Activated CD4-positive, alpha-beta T cell treated with anti-CD3 and anti-CD28 coated beads, Interleukin-2, amount 50 U/mL, for 4 hours (primary cell): Measurements from ENCODE around the gene TMC6.
"Not testable (repeated sequence)": the region's sequence is repeated elsewhere in the genome, so short reads cannot be mapped to it uniquely, and the experiment has no call there.

Experiments
- DNase-seq, 2 experiments: peaks; one replicate each; pipeline ENCODE4 v3.0.0-alpha.2; 2020

The TMC6 gene

DNA sequence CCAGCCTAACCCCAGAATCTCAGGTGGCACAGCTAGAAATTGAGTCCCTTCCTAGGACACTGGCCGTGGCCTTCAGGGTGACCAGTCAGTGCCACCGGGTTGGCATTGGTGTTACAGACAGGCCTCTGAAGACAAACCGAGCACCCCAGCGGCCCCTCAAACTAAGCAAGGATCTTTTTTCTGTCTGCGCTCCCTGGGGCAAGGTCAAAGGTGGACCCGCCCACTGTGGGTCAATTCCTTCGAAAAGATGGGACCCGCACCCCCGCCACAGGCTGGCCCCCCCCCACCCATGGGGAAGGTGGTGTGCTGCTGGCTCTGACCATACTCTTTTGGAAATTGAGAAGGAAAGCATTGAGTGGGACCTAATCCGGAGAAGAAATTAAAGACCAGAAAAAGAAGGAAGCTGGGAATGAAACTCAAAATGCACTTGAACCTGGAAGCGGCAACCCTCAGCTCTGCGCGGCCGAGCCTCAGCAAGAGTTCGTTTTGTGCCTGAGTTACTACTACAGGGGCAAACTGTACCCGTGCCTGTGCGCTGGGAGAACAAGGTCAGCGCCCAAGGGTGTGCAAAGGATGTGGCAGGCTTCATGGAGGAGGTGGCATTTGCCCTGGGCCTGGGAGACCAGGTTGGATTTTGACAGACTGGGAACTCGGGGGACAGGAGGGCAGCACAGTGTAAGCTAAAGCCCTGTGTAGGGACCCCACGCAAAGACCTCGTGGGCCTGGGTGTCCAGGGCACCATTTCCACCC lies 20.4 kb downstream of the TMC6 start:
- no peak for DNase-seq

DNA sequence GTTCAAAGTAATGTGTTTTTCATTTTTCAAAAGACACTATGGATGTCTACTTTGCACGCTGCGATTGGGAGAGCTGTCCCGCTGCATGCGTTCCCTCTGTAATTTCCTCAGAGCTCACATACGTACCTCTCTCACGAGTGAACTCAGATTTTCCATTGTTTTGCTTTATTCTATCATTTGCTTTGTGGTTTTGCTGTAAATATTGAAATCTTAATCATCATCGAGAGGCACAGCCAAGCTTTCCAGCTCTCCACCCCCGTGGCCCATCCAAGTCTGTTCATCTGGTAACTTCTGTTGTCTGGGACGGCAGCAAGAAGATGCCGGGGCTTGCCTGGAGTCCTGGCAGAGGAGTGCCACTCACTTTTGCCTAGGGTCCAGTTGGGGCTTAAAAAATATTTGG lies 21.1 kb downstream of the TMC6 start:
- no peak for DNase-seq

DNA sequence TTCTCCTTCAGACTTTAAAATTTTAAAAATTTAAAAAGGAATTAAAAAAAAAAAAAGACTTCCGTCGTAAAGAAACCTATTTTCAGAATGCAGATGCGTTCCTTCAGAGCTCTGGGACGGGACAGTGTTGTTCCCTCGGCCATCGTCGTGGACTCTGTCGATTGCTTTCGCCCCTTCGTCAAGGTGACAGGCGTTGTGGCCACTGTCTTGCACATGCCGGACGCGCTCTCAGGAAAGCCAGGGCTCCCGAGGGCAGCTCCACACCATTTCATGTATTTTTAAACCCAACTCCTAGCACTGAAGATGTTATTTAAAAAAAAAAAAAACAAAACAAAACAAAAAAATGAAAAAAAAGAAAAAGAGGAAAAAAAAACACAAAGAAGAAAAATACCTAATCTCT lies 22.3 kb downstream of the TMC6 start:
- no peak for DNase-seq

GRCh38 chr17:78105551-78105950 lies 23.0 kb downstream of the TMC6 start:
- DNase-seq = no peak

GRCh38 chr17:78105101-78105500 lies 23.5 kb downstream of the TMC6 start:
- no peak for DNase-seq

DNA sequence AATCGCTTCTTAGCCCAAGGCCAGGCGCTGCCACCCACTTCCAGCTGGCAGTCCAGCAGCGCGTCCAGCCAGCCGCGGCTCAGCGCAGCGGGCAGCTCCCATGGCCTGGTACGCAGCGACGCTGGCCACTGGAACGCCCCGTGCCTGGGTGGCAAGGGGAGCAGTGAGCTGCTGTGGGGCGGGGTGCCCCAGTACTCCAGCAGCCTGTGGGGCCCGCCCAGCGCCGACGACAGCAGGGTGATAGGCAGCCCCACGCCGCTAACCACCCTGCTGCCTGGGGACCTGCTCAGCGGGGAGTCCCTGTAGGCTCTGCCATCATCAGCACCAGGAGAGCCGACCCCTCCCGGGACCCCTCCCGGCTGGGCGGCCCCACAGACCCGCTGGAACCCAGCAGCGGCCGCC lies 24.0 kb downstream of the TMC6 start:
- DNase-seq = no peak

- no peak for DNase-seq
Measured at GRCh38 chr17:78103311-78103710, 25.2 kb downstream of the TMC6 start.

DNA sequence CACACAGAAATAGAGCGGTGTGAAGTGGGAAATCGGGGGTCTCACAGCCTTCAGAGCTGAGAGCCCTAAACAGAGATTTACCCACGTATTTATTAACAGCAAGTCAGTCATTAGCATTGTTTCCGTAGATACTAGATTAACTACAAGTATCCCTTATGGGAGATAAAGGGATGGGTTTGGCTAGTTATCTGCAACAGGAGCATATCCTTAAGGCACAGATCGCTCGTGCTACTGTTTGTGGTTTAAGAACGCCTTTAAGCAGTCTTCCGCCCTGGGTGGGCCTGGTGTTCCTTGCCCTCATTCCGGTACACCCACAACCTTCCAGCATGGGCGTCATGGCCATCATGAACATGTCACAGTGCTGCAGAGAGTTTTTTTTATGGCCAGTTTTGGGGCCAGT lies 27.0 kb downstream of the TMC6 start:
- DNase-seq = no peak

- DNase-seq = no peak
Measured at GRCh38 chr17:78101112-78101511, 27.4 kb downstream of the TMC6 start.

GRCh38 chr17:78096093-78096492 lies 32.5 kb downstream of the TMC6 start:
- no peak for DNase-seq

DNA sequence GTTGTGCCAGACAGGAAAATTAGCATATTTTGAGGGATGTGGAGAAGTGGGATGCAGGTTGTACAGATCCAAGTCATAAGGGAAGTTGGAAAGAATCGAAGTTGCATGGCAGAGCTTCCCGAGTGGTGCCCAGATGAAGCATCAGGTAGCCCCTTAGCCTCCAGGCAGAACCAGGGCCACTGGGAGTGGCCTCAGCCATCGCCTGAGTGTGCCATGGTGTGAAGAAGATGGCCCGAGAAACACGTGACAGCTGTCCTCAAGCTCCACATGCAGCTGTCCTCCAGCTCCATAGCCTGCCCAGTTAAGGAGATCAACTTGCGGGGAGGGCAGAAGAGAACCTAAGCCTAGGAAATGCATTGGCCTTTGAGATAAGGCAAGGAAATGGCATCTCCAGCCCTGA lies 33.5 kb downstream of the TMC6 start:
- DNase-seq = no peak

DNA sequence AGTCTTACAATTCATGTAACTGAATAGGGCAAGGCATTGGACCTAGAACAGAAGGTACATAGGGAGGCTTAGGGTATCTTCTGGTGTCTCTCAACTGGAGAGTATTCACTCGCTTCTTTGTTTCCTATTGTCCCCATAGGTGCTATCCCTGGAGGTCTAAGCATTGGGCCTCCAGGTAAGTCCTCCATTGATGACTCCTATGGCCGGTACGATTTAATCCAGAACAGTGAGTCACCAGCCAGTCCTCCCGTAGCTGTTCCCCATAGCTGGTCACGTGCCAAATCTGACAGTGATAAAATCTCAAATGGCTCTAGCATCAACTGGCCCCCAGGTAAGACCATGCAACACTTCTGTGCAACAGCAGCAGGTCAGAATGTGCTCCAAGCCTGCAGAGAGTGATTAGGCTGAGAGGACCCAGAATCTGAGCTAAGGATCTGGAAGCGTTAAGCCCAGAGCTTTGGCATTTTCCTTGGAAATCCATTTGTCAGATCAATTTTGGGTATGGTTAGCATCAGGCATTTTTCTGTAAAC lies 35.7 kb downstream of the TMC6 start:
- no peak for DNase-seq

DNA sequence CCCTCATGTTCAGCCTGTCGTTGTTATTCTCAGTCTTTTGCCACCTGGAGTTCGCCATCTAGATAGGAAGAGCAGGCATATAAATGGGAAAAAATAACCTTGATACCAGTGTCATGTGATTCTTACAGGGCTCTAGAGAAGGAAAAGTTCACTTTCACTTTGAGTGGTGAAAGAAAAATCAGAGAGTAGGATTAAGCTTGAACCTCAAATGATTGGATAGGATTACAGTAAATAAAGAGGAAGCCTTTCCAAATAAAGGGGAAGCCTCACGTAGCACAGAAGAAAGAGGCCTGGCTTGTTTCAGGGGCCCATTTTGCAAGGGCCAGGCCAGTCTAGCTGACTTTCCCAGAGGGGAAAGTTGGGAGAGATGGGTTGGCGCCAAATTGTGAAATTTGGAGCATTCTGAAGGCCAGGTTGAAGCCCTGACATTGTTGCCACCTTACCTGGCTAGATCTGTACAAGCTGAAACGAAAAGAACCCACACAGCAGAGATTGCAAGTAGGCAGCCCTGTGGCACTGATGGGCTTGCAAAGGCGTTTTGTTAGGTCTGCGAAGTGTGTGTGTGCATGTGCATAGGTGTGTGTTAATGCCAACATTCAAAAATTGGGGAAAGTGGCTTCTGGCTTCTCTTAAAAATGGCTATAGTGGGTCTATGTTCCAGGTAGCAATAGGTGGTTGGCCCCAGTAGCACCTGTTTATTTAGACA lies 38.8 kb downstream of the TMC6 start:
- no peak for DNase-seq

DNA sequence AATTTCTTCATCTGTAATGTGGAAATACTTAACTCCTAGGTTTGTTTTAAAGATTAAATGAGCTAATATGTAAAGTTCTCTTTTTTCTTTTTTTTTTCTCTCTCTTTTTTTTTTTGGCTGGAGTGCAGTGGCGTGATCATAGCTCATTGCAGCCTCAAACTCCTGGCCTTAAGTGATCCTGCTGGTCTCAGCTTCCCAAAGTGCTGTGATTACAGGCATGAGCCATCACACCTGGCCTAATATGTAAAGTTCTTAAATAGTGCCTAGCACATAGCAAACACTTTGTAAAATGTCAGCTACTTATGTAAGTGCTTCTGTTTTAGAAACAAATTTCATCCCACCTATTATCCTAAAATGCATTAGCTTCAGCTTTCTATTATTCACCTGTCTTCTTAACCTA lies 40.0 kb downstream of the TMC6 start:
- no peak for DNase-seq

GRCh38 chr17:78086740-78087139 lies 41.8 kb downstream of the TMC6 start:
- DNase-seq = no peak

DNA sequence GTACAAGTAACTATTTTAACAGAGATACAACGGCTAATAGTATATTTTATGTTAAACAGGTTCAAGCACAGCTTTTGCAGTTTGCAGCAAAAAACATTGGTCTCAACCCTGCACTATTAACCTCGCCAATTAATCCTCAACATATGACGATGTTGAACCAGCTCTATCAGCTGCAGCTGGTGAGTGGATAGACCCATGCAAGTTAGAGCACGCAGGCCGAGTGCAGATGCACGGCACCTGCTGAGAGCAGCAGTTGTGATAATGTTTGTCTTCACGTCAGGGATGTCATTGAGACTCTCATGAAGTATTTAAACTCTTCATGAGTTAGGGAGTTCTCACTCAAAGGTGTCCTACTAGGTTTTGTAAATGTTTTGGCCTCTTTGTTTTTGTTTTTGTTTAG lies 45.6 kb downstream of the TMC6 start:
- no peak for DNase-seq

GRCh38 chr17:78082355-78082872 lies 46.1 kb downstream of the TMC6 start:
- not testable (repeated sequence) for DNase-seq

DNA sequence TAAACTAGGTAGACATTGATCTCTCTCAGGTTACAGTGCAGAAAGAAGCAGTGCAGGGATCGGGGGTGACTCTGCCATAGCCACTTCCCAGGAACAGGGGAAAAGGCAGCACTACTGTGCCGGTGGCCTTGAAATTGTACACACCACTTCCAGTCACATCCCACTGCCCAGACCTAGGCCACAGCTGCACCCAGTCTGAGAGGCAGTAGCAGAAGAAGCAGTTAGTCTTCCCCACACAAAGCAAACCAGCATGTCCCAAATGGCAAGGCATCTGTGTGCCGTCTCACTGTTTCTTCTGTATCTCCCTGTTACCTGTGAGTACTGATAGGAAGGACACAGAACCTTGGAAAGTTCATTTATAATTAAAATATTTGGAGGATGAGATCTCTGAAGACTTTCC lies 47.0 kb downstream of the TMC6 start:
- DNase-seq = no peak

GRCh38 chr17:78079253-78079652 lies 49.3 kb downstream of the TMC6 start:
- no peak for DNase-seq

GRCh38 chr17:78075545-78075944 lies 53.0 kb downstream of the TMC6 start:
- no peak for DNase-seq

DNA sequence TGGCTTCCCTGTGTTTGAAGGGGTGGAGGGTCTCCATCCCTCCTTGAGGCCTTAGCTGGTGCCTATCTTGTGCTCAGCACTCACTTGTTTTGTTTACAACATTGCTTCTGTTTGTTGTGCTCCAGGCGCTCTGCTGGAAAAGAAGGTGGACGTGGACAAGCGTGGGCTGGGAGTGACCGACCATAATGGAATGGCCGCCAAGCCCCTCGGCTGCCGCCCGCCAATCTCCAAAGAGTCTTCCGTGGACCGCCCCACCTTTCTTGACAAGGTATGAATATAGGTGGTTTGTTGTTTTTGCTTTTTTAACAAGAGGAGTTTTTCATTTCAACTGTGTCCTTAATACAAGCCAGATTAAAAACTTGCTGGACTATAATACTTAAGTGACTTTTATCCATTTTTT lies 53.5 kb downstream of the TMC6 start:
- DNase-seq = no peak

DNA sequence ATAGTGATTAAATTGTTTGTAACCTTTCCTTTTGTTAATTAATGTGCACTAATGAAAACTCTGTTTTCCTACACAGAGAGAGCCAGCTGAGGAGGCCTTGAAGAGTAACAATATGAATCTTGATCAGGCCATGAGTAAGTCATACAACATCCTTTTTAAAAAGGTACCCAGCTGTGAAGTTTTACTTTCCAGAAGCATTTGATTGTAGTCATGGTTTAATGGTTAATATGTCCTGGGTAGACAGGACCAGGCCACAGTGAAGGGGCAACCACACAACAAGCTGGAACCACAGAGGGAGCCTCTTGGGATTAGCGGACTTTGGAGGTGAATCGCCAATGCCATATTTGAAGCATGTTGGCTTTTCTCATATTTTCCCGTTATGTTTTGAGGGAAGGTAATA lies 55.6 kb downstream of the TMC6 start:
- no peak for DNase-seq

GRCh38 chr17:78069695-78070094 lies 58.9 kb downstream of the TMC6 start:
- DNase-seq = no peak

DNA sequence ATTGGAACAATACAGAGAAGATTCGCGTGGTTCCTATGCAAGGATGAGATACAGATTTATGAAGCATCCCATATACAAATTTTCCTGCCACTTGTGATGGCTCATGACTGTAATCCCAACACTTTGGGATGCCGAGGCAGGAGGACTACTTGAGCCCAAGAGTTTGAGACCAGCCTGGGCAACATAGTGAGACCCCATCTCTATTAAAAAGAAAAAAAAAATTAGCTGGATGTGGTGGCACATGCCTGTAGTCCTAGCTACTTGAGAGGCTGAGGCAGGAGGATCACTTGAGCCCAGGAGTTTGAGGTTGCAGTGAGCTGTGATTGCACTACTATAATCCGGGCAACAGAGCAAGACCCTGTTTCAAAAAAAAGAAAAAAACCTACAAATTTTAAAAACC lies 61.6 kb downstream of the TMC6 start:
- not testable (repeated sequence) for DNase-seq
